ENCODE results near the gene KBTBD7. TPM values are rescaled to one million over a fixed set of nuclear protein-coding genes. Genes with fewer than 3 reads are reported as not detected.

KBTBD7 gene
- total and polyA plus RNA-seq, 2 experiments from 2014 or later: 12.2 to 19.1 TPM

DNA sequence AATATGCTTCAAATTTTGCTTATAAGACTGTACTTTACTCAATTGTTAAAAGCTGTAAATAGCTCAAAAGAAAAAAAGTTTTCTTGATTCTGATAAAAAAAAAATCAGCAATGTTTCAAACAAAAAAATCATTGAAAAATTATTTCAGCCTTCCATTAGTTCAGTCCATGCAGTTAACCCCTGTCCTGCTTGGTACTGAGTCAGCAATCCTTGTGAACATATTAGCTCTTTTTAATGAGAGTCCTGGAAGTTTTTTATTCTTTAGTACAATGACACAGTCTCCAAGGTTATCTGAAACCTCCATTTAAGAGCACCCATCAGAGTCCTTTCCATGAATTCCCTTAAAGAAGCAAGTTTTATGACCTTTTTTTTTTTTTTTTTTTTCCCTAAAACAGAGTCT lies 40.3 kb downstream of the KBTBD7 start:
- peaks cover 32% of the 10 kb centered on the region for H3K9me3 Mint-ChIP-seq
- Histone ChIP-seq H3K79me2 (replicated peaks; ENCODE audit: insufficient read depth) (no peaks in the 10 kb centered on the region), H3K4me2 (no peak overlapping the region), H3K4me3 (no peak overlapping the region), H2AFZ (no peak overlapping the region), H3K9me2 (ENCODE audit: insufficient read depth) (no peaks in the 10 kb centered on the region), H3K27me3 (ENCODE audit: insufficient read depth) (no peaks in the 10 kb centered on the region), H3K36me3 (ENCODE audit: insufficient read depth) (peaks cover 4% of the 10 kb centered on the region), H3K27ac (ENCODE audit: low read depth) (no peak overlapping the region), H3K4me1 (ENCODE audit: insufficient read depth) (peaks cover 35% of the 10 kb centered on the region), H4K20me1 (replicated peaks; ENCODE audit: insufficient read depth) (no peaks in the 10 kb centered on the region), H3F3A (replicated peaks; ENCODE audit: low read depth) (no peaks in the 10 kb centered on the region)
- H3K36me3 Mint-ChIP-seq (ENCODE audit: low read depth): peaks cover 35% of the 10 kb centered on the region
- no peak for TF ChIP-seq ZNF114 (CRISPR knock-in tag; IDR thresholded peaks at IDR 0.05)
- TF ChIP-seq, protein P1, sequence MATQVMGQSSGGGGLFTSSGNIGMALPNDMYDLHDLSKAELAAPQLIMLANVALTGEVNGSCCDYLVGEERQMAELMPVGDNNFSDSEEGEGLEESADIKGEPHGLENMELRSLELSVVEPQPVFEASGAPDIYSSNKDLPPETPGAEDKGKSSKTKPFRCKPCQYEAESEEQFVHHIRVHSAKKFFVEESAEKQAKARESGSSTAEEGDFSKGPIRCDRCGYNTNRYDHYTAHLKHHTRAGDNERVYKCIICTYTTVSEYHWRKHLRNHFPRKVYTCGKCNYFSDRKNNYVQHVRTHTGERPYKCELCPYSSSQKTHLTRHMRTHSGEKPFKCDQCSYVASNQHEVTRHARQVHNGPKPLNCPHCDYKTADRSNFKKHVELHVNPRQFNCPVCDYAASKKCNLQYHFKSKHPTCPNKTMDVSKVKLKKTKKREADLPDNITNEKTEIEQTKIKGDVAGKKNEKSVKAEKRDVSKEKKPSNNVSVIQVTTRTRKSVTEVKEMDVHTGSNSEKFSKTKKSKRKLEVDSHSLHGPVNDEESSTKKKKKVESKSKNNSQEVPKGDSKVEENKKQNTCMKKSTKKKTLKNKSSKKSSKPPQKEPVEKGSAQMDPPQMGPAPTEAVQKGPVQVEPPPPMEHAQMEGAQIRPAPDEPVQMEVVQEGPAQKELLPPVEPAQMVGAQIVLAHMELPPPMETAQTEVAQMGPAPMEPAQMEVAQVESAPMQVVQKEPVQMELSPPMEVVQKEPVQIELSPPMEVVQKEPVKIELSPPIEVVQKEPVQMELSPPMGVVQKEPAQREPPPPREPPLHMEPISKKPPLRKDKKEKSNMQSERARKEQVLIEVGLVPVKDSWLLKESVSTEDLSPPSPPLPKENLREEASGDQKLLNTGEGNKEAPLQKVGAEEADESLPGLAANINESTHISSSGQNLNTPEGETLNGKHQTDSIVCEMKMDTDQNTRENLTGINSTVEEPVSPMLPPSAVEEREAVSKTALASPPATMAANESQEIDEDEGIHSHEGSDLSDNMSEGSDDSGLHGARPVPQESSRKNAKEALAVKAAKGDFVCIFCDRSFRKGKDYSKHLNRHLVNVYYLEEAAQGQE (IDR thresholded peaks at IDR 0.05; ENCODE audit: unreplicated experiment): no peak
- no peak for TF ChIP-seq NANOG (IDR thresholded peaks at IDR 0.05; ENCODE audit: borderline replicate concordance)
- TF ChIP-seq EZH2 (IDR thresholded peaks at IDR 0.05; ENCODE audit: low read depth, unreplicated experiment): no peak
- TF ChIP-seq JUNB (IDR thresholded peaks at IDR 0.05; ENCODE audit: unreplicated experiment): no peak
- no peak for TF ChIP-seq POLR2AphosphoS5 (IDR thresholded peaks at IDR 0.05; ENCODE audit: low read depth)
- ATAC-seq (no peak), DNase-seq (ENCODE audit: low spot score) (no peak)
- H3K4me1 Mint-ChIP-seq: peaks cover 32% of the 10 kb centered on the region
- H3K27me3 Mint-ChIP-seq (ENCODE audit: insufficient read depth, low read depth, poor library complexity): no peaks in the 10 kb centered on the region
- H3K4me3 Mint-ChIP-seq: no peak overlapping the region
- H3K27ac Mint-ChIP-seq: no peak overlapping the region

DNA sequence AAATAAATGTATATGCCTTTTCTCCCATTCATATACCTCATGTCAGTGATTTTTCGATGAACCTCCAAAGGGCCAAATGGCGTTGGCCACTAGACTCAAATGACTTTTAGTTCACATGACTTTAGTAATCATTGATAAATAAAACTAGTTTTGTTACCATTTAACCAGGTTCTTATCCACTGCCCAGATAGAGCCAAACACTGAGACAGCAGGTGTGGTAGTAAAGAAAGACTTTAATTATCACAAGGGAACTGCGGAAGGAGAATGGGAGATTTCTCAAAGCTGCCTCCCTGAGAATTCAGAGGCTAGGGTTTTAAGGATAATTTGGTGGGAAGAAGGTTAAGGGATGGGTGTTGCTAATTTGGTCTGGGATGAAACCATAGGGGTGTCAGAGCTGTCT lies 42.4 kb downstream of the KBTBD7 start:
- no peak overlapping the region for H3K27ac ChIP-seq (ENCODE audit: low read depth)
- H4K20me1 ChIP-seq (replicated peaks; ENCODE audit: insufficient read depth): no peaks in the 10 kb centered on the region
- Mint-ChIP-seq H3K4me1 (peaks cover 14% of the 10 kb centered on the region), H3K4me3 (no peak overlapping the region), H3K27me3 (ENCODE audit: insufficient read depth, low read depth, poor library complexity) (peaks cover 2% of the 10 kb centered on the region), H3K9me3 (peaks cover 52% of the 10 kb centered on the region), H3K27ac (no peak overlapping the region), H3K36me3 (ENCODE audit: low read depth) (peaks cover 55% of the 10 kb centered on the region)
- peaks cover 20% of the 10 kb centered on the region for H3K36me3 ChIP-seq (ENCODE audit: insufficient read depth)
- H3K79me2 ChIP-seq (replicated peaks; ENCODE audit: insufficient read depth): no peaks in the 10 kb centered on the region
- no peak for DNase-seq (ENCODE audit: low spot score)
- no peak overlapping the region for H3K4me3 ChIP-seq
- H3K4me2 ChIP-seq: no peak overlapping the region
- H3K27me3 ChIP-seq (ENCODE audit: insufficient read depth): no peaks in the 10 kb centered on the region
- H3F3A ChIP-seq (replicated peaks; ENCODE audit: low read depth): no peaks in the 10 kb centered on the region
- TF ChIP-seq, protein P2, sequence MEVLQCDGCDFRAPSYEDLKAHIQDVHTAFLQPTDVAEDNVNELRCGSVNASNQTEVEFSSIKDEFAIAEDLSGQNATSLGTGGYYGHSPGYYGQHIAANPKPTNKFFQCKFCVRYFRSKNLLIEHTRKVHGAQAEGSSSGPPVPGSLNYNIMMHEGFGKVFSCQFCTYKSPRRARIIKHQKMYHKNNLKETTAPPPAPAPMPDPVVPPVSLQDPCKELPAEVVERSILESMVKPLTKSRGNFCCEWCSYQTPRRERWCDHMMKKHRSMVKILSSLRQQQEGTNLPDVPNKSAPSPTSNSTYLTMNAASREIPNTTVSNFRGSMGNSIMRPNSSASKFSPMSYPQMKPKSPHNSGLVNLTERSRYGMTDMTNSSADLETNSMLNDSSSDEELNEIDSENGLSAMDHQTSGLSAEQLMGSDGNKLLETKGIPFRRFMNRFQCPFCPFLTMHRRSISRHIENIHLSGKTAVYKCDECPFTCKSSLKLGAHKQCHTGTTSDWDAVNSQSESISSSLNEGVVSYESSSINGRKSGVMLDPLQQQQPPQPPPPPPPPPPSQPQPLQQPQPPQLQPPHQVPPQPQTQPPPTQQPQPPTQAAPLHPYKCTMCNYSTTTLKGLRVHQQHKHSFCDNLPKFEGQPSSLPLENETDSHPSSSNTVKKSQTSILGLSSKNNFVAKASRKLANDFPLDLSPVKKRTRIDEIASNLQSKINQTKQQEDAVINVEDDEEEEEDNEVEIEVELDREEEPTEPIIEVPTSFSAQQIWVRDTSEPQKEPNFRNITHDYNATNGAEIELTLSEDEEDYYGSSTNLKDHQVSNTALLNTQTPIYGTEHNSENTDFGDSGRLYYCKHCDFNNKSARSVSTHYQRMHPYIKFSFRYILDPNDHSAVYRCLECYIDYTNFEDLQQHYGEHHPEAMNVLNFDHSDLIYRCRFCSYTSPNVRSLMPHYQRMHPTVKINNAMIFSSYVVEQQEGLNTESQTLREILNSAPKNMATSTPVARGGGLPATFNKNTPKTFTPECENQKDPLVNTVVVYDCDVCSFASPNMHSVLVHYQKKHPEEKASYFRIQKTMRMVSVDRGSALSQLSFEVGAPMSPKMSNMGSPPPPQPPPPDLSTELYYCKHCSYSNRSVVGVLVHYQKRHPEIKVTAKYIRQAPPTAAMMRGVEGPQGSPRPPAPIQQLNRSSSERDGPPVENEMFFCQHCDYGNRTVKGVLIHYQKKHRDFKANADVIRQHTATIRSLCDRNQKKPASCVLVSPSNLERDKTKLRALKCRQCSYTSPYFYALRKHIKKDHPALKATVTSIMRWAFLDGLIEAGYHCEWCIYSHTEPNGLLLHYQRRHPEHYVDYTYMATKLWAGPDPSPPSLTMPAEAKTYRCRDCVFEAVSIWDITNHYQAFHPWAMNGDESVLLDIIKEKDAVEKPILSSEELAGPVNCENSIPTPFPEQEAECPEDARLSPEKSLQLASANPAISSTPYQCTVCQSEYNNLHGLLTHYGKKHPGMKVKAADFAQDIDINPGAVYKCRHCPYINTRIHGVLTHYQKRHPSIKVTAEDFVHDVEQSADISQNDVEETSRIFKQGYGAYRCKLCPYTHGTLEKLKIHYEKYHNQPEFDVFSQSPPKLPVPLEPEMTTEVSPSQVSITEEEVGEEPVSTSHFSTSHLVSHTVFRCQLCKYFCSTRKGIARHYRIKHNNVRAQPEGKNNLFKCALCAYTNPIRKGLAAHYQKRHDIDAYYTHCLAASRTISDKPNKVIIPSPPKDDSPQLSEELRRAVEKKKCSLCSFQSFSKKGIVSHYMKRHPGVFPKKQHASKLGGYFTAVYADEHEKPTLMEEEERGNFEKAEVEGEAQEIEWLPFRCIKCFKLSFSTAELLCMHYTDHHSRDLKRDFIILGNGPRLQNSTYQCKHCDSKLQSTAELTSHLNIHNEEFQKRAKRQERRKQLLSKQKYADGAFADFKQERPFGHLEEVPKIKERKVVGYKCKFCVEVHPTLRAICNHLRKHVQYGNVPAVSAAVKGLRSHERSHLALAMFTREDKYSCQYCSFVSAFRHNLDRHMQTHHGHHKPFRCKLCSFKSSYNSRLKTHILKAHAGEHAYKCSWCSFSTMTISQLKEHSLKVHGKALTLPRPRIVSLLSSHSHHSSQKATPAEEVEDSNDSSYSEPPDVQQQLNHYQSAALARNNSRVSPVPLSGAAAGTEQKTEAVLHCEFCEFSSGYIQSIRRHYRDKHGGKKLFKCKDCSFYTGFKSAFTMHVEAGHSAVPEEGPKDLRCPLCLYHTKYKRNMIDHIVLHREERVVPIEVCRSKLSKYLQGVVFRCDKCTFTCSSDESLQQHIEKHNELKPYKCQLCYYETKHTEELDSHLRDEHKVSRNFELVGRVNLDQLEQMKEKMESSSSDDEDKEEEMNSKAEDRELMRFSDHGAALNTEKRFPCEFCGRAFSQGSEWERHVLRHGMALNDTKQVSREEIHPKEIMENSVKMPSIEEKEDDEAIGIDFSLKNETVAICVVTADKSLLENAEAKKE (CRISPR knock-in tag; IDR thresholded peaks at IDR 0.05): no peak
- TF ChIP-seq, protein P3, sequence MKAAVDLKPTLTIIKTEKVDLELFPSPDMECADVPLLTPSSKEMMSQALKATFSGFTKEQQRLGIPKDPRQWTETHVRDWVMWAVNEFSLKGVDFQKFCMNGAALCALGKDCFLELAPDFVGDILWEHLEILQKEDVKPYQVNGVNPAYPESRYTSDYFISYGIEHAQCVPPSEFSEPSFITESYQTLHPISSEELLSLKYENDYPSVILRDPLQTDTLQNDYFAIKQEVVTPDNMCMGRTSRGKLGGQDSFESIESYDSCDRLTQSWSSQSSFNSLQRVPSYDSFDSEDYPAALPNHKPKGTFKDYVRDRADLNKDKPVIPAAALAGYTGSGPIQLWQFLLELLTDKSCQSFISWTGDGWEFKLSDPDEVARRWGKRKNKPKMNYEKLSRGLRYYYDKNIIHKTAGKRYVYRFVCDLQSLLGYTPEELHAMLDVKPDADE (IDR thresholded peaks at IDR 0.05): no peak
- TF ChIP-seq NANOG (IDR thresholded peaks at IDR 0.05; ENCODE audit: borderline replicate concordance): no peak
- no peak for ATAC-seq
- H3K4me1 ChIP-seq (ENCODE audit: insufficient read depth): peaks cover 17% of the 10 kb centered on the region
- H3K9me2 ChIP-seq (ENCODE audit: insufficient read depth): no peaks in the 10 kb centered on the region
- H2AFZ ChIP-seq: no peak overlapping the region
